ENCODE data around the gene FAM200C.

DNA sequence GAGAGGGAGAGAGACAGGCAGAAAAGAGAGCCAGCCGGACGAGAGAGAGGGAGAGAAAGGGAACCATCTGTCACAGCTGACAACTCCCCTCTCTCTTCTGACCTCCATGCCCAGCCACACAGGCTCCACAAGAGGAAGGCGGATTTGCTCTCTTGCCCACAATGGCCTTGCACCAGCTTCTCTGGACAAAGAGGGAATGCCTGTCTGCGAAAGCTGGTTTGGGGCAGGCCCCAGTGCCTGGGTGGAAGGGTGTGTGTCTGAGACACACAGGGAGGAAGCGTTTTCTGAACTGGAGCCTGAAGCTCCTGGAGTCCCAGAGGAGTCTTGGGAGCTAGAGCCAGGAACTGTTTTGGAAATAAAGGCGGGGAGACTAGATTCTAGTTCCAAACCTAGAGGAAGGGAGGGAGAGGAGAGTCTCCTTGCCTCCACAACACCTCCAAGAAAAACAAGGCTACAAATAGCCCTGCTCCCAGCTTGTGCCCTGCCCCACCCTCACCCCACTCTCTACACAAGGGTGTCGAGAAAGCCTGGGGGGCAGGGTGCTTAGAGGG, 41.9 kb downstream of the FAM200C start:
- TF ChIP-seq, protein P1, sequence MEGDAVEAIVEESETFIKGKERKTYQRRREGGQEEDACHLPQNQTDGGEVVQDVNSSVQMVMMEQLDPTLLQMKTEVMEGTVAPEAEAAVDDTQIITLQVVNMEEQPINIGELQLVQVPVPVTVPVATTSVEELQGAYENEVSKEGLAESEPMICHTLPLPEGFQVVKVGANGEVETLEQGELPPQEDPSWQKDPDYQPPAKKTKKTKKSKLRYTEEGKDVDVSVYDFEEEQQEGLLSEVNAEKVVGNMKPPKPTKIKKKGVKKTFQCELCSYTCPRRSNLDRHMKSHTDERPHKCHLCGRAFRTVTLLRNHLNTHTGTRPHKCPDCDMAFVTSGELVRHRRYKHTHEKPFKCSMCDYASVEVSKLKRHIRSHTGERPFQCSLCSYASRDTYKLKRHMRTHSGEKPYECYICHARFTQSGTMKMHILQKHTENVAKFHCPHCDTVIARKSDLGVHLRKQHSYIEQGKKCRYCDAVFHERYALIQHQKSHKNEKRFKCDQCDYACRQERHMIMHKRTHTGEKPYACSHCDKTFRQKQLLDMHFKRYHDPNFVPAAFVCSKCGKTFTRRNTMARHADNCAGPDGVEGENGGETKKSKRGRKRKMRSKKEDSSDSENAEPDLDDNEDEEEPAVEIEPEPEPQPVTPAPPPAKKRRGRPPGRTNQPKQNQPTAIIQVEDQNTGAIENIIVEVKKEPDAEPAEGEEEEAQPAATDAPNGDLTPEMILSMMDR (IDR thresholded peaks at IDR 0.05 in 2 of 3, conservative IDR thresholded peaks at IDR 0.05 in 1 of 3; ENCODE audit: borderline replicate concordance in 1 of 3, insufficient read depth in 1 of 3, low read depth in 2 of 3, low read length in 2 of 3): no peak
- TF ChIP-seq ZNF274 (IDR thresholded peaks at IDR 0.05; ENCODE audit: low read depth, low read length): no peak
